HG03378 (cell line): ENCODE data around the gene ATXN3.
A peak's percentile ranks its signal among the peaks of the same experiment; 100 is the strongest.
"Not testable (repeated sequence)": the region's sequence is repeated elsewhere in the genome, so short reads cannot be mapped to it uniquely, and the experiment has no call there.

Source experiments
- ATAC-seq: cut with Tn5 transposase; IDR thresholded peaks from one replicate; pipeline ENCODE4 v1.9.1; 2021; ENCODE audit warnings: mild to moderate bottlenecking, moderate library complexity; ENCODE audit not compliant: unreplicated experiment

ATXN3 gene

DNA sequence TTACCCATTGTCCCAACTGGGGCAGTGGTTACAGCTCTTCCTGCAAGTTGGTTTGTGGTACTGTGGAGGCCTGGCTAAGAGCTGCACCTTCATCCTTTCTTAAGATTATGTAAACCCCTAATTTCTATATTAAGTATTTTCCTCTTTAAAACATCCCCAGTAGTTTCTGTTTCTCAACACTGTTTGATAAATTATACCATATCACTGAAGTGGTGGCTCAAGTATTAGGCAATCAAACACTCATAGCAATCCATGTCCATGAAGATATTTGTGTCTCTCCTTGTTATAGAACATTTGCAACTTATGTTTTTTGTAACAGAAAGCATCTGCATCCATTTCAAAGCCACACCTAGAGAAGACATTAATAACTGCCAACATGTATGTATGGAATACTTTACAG, 31.8 kb downstream of the ATXN3 start:
- ATAC-seq = no peak

DNA sequence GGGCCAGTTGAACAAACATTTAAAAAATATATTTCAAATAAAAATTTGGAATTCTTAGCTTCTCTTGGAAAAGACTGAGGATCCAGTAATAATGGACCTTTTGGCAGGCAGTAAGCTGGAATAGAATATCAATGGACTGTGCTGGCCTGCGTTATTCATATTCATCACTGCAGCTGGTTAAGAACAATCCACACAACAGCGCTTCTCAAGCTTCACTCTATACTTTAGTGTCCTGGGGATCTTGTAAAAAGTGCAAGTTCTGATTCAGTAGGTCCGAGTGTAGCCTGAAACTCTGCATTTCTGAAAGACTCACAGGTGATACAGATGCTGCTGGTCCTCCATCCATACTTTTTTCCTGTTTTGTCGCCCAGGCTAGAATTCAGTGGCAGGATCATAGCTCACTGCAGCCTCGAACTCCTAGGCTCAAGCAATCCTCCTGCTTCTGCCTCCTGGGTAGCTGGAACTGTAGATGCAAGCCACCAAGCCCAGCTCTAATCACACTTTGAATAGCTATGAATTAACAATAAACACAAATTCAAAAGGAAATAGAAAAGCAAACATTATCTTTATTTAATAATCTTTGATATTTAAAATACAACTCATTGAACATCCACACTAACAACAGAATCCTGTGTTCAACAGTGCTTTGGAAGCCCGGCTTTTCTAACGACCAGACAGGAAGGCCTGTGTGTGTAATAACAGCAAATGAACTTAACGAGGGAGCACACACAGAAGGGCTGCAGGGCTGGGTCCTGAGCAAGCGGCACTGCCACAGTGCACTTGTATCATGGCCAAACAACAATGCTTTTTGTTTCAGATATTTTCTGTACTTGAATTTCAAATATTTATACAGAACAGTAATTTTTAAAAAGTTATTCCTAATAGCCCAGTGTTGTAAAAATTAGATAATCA, 48.1 kb downstream of the ATXN3 start:
- ATAC-seq = no peak

DNA sequence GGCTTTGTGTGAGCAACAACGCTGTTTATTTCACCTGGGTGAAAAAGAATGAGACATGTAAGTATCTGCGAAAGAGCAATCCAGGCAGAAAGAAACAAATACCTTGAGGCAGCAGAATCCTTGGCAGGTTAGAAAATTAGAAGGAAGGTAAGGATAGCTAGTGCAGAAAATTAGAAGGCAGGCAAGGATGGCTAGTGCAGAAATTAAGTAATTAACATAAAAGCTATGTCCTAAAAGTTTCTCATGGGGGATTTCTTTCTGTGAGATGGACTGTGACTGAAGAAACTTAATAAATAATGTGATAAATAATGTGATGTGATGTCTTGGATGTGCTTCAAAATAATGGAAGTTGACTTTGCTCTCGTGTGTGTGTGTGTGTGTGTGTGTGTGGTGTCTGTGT, 56.6 kb downstream of the ATXN3 start:
- ATAC-seq = no peak

DNA sequence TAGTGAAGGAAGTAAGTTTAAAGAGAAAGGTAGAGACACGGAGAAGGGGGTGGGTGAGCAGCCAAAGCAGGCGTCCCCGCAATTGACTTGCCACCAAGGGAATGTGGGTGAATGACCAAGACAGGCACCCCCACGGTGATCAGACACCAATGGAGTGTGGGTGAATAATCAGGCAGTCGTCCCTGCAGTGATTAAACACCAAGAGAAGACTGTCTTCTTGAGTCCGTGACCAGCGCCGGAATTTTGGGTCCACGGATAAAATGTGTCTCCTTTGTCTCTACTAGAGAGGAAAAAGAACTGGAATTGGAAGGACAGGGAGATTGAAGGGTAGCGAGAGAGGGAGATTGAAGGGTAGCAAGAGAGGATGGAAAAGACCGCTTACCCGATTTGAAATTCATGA, 57.2 kb downstream of the ATXN3 start:
- ATAC-seq = not testable (repeated sequence)

DNA sequence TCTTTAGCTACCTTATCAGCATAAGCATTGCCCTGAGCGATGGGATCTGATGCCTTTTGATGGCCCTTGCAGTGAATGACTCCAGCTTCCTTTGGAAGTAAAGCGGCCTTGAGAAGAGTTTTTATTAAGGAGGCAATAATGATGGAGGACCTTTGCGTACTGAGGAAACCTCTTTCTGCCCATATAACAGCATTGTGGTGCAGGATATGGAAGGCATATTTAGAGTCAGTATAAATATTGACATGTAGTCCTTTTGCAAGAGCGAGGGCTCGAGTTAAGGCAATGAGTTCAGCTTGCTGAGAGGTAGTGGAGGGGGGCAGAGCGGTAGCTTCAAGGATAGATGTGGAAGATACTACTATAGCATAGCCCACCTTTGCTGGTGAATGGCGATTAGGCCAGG, 60.5 kb downstream of the ATXN3 start:
- not testable (repeated sequence) for ATAC-seq

DNA sequence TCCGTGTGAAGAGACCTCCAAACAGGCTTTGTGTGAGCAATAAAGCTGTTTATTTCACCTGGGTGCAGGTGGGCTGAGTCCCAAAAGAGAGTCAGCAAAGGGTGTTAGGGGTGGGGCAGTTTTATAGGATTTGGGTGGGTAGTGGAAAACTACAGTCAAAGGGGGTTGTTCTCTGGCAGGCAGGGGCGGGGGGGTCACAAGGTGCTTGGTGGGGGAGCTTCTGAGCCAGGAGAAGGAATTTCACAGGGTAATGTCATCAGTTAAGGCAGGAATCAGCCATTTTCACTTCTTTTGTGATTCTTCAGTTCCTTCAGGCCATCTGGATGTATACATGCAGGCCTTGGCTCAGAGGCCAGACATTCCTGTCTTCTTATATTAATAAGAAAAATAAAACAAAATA, 64.6 kb downstream of the ATXN3 start:
- ATAC-seq = not testable (repeated sequence)

DNA sequence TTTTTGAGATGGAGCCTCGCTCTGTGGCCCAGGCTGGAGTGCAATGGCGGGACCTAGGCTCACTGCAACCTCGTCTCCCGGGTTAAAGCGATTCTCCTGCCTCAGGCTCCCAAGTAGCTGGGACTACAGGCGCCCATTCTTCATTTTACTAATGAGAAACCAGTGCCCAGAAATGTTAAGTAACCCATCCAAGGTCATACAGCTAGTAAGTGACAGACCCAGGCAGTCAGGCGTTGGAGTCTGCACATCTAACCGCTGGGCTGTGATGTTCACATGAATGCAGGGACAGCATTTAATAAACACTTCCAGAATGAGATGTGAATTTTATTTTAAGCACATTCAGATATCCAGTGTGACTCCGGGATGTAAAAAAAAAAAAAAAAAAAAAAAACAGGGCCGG, 65.2 kb downstream of the ATXN3 start:
- no peak for ATAC-seq

DNA sequence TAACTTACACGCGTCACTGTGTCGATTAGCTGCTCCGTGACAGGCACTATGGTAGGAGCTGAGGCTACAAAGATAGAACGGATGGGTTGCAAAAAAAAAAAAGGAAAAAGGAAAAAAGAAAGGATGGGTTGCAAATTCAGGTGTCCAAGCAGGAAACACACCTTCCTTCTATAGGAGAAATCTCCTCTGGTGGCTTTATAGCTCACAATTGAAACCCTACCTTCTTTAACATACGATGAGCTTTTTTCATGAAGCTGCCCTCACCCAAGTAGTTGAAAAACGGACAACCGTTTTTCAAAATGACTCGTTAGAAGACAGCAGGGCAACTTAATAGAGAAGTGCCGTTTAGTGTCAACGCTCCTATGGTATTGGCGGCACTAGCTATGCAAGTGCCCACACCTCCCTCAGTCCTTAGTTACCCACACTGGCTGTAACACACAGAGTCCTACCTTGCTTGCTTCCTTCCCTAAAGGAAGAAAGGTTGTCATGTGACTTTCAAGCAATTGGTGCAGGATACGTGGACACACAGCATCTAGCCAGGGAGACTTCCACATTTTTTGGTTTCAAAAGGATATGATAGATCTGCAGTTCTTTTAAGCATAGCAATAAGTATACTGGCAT, 65.8 kb downstream of the ATXN3 start:
- ATAC-seq = peak; percentile 21

DNA sequence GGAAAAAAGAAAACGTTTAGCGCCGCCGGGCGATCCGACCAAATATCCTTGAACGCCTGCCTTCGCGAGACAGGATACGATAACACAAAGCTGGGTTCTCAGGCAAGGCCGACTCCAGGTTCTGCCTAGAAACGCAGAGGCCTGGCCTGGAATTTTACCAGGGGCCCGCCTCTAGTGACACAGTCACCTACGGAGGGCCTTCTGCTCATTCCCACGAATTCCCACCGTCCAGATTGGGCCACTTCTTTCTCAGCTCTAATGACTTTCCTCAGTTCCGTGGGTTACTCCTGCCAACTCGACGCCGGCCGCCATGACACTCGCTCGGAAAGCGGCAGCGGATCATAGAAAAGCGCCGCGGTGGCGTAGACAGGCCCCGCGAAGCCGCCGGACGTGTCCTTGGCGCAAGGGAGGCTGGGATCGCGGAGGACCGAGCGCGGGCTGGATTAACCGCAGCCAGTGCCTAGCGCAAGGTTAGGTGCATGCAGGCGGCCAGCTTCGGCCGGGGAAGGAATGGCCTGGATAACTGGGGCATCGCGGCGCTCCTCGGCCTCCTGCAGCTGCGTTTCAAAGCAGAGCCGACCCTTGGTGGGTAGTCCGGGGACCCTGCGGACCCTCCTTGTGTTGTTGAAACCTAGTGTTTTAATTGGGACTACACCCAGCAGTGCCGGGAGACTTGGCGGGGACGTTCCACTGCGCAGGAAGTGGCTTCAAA, 66.5 kb downstream of the ATXN3 start, which contains the start of gene TRIP11:
Gene TRIP11 (minus strand): TSS at position 341 of the 712 bp plus-strand sequence. CDS start 374 bp downstream, outside the sequence.
- ATAC-seq = peak; percentile 91

DNA sequence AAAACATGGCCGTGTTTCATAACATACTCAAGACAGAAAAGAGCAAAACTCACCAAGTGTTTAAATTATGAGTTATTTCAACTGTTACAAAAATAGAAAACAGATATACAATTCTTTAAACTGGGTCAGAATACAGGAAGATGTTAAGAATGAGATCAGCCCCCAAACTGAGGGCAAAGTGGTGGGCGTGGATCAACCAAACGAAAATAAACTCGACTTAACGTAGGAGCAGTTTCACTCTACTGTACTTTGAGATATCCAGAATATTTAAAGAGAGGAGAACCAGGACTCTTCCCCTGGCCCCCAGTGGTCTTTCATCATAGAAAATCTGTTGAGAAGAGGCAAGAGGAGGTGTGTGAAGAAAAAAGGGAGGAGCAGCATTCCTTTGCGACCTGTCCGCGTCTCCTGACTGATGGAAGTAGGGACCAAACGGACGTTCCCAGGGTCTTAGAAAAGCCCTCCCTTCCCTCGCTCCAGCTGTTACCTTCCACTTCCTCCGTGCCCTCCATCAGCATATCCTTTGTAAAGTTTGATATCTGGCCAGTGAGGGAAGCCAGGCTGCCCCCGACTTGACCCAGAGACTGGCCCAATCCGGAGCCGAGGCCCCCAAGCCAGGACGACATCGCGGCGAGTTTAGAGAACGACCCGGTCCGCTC, 67.2 kb downstream of the ATXN3 start:
- ATAC-seq = peak; percentile 14

DNA sequence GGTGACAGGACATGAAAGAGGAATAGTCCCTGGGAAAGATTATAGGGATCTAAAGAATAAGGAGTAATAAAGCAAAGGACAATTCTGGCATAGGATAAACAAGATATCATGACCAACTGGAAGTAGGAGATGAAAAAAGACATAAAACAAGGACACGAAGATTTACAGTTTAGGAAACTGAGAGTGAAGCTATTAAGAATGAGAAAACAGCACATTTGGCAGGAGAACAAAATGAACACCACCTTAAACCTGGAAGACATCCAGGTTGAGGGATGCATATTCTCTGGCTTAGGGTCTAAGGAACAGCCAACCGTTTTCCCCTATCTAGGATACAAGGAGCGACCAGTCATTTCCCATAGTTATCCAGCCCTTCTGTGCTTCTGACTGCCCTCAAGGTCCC, 68.4 kb downstream of the ATXN3 start:
- no peak for ATAC-seq

DNA sequence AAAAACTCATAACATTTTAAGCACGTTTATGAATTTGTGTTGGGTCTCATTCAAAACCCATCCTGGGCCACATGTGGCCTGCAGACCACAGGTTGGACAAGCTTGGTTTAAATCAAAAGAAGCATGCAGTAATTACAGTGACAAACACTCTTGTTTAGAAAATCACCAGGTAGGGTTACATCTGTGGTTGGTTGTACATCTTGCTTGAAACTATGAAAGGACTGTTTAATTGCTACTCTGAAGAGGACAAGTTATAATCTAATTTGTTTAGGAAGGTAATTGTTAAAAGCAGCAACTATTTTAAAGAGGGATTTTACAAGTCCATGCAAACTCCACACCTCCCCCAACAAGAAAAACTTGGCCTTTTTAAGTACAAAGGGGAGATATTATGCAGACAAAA, 70.5 kb downstream of the ATXN3 start:
- ATAC-seq = no peak

DNA sequence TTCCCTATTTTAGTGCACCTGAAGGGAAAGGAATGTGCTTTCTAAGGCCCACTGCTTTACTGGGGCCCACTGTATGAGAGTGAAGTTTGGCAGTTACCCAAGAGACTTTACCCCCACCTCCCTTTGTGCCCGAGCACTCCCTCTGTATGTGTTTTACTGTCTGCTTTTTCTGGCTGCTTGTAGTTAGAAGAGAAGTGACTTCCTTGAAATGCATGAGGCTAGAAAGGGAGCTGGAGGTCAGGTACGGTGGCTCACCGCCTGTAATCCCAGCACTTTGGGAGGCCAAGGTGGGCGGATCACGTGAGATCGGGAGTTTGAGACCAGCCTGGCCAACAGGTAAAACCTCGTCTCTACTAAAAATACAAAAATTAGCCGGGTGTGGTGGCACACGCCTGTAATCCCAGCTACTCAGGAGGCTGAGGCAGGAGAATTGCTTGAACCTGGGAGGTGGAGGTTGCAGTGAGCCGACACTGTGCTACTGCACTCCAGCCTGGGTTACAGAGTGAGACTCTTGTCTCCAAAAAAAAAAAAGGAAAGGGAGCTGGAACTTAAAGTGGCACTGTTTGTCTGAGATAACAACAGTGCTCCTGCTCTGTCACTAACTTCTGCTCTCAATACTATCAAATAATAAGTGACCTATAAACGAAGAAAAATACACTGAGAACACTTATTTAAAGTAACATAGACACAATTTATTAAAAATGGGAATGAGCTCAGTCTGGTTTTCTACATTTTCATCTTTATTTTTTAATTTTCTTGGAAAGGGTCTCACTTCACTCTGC, 72.3 kb downstream of the ATXN3 start:
- no peak for ATAC-seq

DNA sequence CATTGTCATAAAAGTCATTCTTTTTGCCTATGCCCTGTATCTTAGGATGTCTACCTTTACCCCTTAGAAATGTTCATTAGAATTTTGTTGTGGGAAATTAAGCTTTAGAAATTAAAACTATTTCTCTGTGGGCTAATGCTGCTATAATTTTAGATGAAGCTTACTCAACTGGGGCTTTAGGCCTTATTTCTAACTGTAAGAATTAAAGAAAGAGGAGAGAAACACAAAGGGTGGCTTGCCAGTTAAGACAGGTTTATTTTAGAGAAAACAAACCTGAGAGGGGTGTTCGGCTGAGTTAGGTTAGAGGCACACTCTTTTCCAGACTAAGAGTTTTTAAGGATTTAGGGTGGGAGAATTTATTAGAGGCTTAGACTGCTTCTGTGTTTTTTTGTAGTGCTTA, 72.9 kb downstream of the ATXN3 start:
- ATAC-seq = no peak

DNA sequence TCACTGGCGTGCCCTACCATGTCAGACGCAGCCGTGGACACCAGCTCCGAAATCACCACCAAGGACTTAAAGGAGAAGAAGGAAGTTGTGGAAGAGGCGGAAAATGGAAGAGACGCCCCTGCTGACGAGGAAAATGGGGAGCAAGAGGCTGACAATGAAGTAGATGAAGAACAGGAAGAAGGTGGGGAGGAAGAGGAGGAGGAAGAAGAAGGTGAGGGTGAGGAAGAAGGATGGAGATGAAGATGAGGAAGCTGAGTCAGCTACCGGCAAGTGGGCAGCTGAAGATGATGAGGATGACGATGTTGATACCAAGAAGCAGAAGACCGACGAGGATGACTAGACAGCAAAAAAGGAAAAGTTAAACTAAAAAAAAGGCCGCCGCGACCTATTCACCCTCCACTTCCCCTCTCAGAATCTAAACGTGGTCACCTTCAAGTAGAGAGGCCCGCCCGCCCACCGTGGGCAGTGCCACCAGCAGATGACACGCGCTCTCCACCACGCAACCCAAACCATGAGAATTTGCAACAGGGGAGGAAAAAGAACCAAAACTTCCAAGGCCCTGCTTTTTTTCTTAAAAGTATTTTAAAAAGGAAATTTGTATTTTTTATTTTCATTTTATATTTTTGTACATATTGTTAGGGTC, 79.7 kb downstream of the ATXN3 start:
- ATAC-seq = no peak

DNA sequence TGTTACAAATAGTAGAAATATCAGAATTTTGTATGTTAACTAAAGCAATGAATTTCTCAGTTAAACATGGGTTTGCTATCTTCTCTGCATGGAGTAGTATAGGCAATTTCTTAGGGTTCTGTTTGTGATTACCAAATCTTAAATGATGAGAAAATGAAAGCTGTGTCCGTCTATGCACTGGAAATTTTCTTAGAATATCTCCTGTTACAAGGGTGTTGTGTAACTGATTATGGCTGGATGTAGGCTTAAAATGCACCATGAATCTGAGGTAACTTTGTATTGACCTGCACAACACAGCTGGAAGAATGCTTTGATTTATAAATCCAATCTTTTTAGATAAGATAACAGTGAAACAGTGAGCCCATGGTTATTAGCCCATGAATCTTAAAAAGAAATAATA, 84.3 kb downstream of the ATXN3 start:
- no peak for ATAC-seq

DNA sequence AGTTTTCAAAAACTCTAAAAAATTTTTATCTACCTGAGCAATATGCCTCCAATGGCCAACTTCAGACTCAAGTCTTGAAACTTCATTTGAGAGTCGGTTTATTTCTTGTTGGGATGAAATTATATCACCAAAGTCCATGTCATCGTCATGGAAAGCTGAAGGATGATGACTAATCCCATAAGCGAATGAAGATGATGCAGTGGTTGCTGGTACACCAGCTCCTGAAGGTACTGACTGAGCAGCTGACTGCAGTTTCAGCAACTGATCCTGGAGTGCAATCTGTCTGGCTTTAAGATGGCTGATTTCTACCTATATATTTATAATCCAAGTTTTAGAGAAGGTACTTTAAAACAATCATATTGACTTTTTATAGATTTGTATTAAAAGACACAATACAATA, 84.9 kb downstream of the ATXN3 start:
- no peak for ATAC-seq

DNA sequence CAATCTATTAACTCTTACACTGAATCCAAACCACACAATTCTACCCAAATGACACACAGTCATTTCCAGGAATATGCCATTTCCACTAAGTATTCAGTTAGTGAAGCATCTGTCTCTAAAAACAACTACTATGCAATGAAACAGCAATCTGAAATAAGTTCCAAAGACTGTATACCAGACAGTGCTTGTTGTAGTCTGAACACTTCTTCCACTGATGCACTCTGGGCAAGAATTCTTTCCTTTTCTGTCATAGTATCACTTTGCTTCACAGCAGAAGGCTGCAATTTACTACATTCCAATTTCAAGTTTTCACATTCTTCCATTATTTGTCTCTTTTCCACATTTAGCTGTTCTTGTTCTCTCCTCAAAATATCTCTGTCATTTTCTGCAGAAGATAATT, 92.3 kb downstream of the ATXN3 start:
- ATAC-seq = no peak

DNA sequence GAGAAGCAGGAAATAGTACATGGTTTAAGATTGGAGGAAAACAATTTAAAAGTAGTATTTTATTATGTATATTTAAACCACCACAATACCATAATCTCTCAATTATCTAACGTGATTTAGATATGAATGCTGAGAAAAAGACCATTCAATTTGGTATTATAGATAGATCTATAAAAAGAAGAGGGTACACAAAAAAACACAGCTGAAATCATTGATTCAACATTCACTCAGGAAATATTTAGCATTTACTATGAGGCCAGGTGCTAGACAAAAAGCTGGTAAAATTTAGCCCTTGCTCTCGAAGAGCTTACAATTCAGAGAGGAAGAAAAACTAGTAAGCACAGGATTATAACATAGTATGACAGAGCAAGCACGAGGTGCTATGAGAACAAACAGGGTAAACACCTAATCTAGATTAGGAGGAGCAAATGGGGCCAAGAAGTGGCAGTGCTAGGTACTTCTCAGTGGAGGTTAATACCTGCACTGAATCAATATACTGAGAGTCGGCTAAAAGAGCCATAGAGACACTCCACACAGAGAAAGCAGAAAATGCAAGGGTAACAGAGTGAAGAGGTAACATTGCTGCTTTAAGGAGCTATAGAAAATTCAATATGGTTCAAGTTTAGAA, 94.1 kb downstream of the ATXN3 start:
- ATAC-seq = no peak
